SK-N-SH treated with all-trans-retinoic acid at 6 μM for 48 hours (cell line): ENCODE data around the gene TPO.

Source experiments
- ATAC-seq: fragments of 200-7000 bp; cut with Tn5 transposase; 3 replicates; pipeline ENCODE4 v1.9.1; 2020; ENCODE audit warnings: mild to moderate bottlenecking, moderate library complexity
- ARNTL ChIP-seq: fragments of 450-650 bp; formaldehyde crosslinking; IDR thresholded peaks from 2 replicates; pipeline ENCODE4 v1.5.0; 2020; ENCODE audit warnings: low read depth, mild to moderate bottlenecking, moderate library complexity, borderline replicate concordance
- BACH2 ChIP-seq: fragments of 250-450 bp; sonication (Bioruptor Pico); IDR thresholded peaks from 2 replicates; pipeline ENCODE4 v1.9.0; 2021; ENCODE audit warnings: mild to moderate bottlenecking, borderline replicate concordance
- CSDC2 ChIP-seq: fragments of 250-450 bp; sonication (Bioruptor Pico); IDR thresholded peaks from 2 replicates; pipeline ENCODE4 v1.5.0; 2020; ENCODE audit warnings: mild to moderate bottlenecking, moderate library complexity
- CSRNP3 ChIP-seq: fragments of 250-450 bp; sonication (Bioruptor Pico); IDR thresholded peaks from 2 replicates; pipeline ENCODE4 v1.5.1; 2021; ENCODE audit warnings: mild to moderate bottlenecking, moderate library complexity
- ESRRG ChIP-seq: fragments of 250-450 bp; sonication (Bioruptor Pico); IDR thresholded peaks from 2 replicates; pipeline ENCODE4 v1.6.1; 2021; ENCODE audit warnings: mild to moderate bottlenecking
- GLIS3 ChIP-seq: fragments of 250-450 bp; sonication (Bioruptor Pico); IDR thresholded peaks from 2 replicates; pipeline ENCODE4 v1.5.0; 2020; ENCODE audit warnings: mild to moderate bottlenecking, moderate library complexity
- ISL1 ChIP-seq: fragments of 250-450 bp; sonication (Bioruptor Pico); IDR thresholded peaks from 2 replicates; pipeline ENCODE4 v2.1.2; 2022; ENCODE audit warnings: mild to moderate bottlenecking, moderate library complexity
- OSR1 ChIP-seq: fragments of 250-450 bp; sonication (Bioruptor Pico); IDR thresholded peaks from 2 replicates; pipeline ENCODE4 v1.8.0; 2022; ENCODE audit warnings: moderate library complexity, mild to moderate bottlenecking, inconsistent platforms
- PPARA ChIP-seq: fragments of 250-450 bp; sonication (Bioruptor Pico); IDR thresholded peaks from 2 replicates; pipeline ENCODE4 v1.5.0; 2020; ENCODE audit warnings: mild to moderate bottlenecking, borderline replicate concordance
- RARB ChIP-seq: fragments of 250-450 bp; sonication (Bioruptor Pico); IDR thresholded peaks from 2 replicates; pipeline ENCODE4 v1.8.0; 2021; ENCODE audit warnings: mild to moderate bottlenecking, moderate library complexity
- SNAI2 ChIP-seq: fragments of 250-450 bp; sonication (Bioruptor Pico); IDR thresholded peaks from 2 replicates; pipeline ENCODE4 v1.5.0; 2020; ENCODE audit warnings: mild to moderate bottlenecking, moderate library complexity
- TCF4 ChIP-seq: fragments of 250-450 bp; sonication (Bioruptor Pico); IDR thresholded peaks from 2 replicates; pipeline ENCODE4 v1.8.0; 2021; ENCODE audit warnings: mild to moderate bottlenecking, moderate library complexity, borderline replicate concordance
- TOX ChIP-seq: fragments of 250-450 bp; sonication (Bioruptor Pico); IDR thresholded peaks from 2 replicates; pipeline ENCODE4 v1.8.0; 2021; ENCODE audit warnings: mild to moderate bottlenecking, moderate library complexity, borderline replicate concordance
- TSHZ2 ChIP-seq: fragments of 250-450 bp; sonication (Bioruptor Pico); IDR thresholded peaks from 2 replicates; pipeline ENCODE4 v1.5.0; 2020; ENCODE audit warnings: mild to moderate bottlenecking, moderate library complexity
- ZC3H10 ChIP-seq: fragments of 250-450 bp; sonication (Bioruptor Pico); IDR thresholded peaks from 2 replicates; pipeline ENCODE4 v1.5.1; 2021; ENCODE audit warnings: mild to moderate bottlenecking, moderate library complexity
- ZFP3 ChIP-seq: fragments of 250-450 bp; sonication (Bioruptor Pico); IDR thresholded peaks from 2 replicates; pipeline ENCODE4 v1.5.0; 2020; ENCODE audit warnings: mild to moderate bottlenecking, moderate library complexity
- ZFP30 ChIP-seq: fragments of 450-650 bp; formaldehyde crosslinking; IDR thresholded peaks from 2 replicates; pipeline ENCODE4 v1.5.0; 2022; ENCODE audit warnings: mild to moderate bottlenecking, moderate library complexity
- ZNF565 ChIP-seq: fragments of 450-650 bp; formaldehyde crosslinking; conservative IDR thresholded peaks from 2 replicates; pipeline ENCODE4 v1.5.0; 2020; ENCODE audit warnings: low read depth, mild to moderate bottlenecking, moderate library complexity
- ZNF70 ChIP-seq: fragments of 450-650 bp; formaldehyde crosslinking; IDR thresholded peaks from 2 replicates; pipeline ENCODE4 v1.5.0; 2020; ENCODE audit warnings: mild to moderate bottlenecking, moderate library complexity
- ZNF8 ChIP-seq: fragments of 450-650 bp; formaldehyde crosslinking; IDR thresholded peaks from 2 replicates; pipeline ENCODE4 v1.5.0; 2020; ENCODE audit warnings: mild to moderate bottlenecking, moderate library complexity
- TF ChIP-seq, protein P1 (sequence below): fragments of 250-450 bp; sonication (Bioruptor Pico); IDR thresholded peaks from 2 replicates; pipeline ENCODE4 v1.8.0; 2020; ENCODE audit warnings: mild to moderate bottlenecking, moderate library complexity, borderline replicate concordance
- TF ChIP-seq, protein P2 (sequence below): fragments of 250-450 bp; sonication (Bioruptor Pico); IDR thresholded peaks from 2 replicates; pipeline ENCODE4 v1.8.0; 2021; ENCODE audit warnings: low read depth, mild to moderate bottlenecking, moderate library complexity, borderline replicate concordance

Gene TPO

GRCh38 chr2:1478311-1479305, 65.3 kb downstream of the TPO start:
- no peak for TF ChIP-seq ZFP30 (CRISPR knock-in tag)
- no peak for TF ChIP-seq GLIS3 (CRISPR knock-in tag)
- no peak for TF ChIP-seq TOX (CRISPR knock-in tag)
- TF ChIP-seq CSRNP3 (CRISPR knock-in tag), result no peak
- TF ChIP-seq PPARA (CRISPR knock-in tag), result no peak
- no peak for TF ChIP-seq ZNF565 (CRISPR knock-in tag)
- TF ChIP-seq, protein P1, sequence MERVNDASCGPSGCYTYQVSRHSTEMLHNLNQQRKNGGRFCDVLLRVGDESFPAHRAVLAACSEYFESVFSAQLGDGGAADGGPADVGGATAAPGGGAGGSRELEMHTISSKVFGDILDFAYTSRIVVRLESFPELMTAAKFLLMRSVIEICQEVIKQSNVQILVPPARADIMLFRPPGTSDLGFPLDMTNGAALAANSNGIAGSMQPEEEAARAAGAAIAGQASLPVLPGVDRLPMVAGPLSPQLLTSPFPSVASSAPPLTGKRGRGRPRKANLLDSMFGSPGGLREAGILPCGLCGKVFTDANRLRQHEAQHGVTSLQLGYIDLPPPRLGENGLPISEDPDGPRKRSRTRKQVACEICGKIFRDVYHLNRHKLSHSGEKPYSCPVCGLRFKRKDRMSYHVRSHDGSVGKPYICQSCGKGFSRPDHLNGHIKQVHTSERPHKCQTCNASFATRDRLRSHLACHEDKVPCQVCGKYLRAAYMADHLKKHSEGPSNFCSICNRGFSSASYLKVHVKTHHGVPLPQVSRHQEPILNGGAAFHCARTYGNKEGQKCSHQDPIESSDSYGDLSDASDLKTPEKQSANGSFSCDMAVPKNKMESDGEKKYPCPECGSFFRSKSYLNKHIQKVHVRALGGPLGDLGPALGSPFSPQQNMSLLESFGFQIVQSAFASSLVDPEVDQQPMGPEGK (CRISPR knock-in tag), result no peak
- TF ChIP-seq ZNF70 (CRISPR knock-in tag), result no peak
- TF ChIP-seq CSDC2, result no peak
- TF ChIP-seq, protein P2, sequence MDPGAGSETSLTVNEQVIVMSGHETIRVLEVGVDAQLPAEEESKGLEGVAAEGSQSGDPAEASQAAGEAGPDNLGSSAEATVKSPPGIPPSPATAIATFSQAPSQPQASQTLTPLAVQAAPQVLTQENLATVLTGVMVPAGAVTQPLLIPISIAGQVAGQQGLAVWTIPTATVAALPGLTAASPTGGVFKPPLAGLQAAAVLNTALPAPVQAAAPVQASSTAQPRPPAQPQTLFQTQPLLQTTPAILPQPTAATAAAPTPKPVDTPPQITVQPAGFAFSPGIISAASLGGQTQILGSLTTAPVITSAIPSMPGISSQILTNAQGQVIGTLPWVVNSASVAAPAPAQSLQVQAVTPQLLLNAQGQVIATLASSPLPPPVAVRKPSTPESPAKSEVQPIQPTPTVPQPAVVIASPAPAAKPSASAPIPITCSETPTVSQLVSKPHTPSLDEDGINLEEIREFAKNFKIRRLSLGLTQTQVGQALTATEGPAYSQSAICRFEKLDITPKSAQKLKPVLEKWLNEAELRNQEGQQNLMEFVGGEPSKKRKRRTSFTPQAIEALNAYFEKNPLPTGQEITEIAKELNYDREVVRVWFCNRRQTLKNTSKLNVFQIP (CRISPR knock-in tag), result no peak
- TF ChIP-seq OSR1, result no peak
- TF ChIP-seq TSHZ2, result no peak
- TF ChIP-seq ARNTL (CRISPR knock-in tag), result no peak
- TF ChIP-seq SNAI2 (CRISPR knock-in tag), result no peak
- no peak for TF ChIP-seq ISL1 (CRISPR knock-in tag)
- no peak for TF ChIP-seq ZC3H10
- ATAC-seq, result no peak

DNA sequence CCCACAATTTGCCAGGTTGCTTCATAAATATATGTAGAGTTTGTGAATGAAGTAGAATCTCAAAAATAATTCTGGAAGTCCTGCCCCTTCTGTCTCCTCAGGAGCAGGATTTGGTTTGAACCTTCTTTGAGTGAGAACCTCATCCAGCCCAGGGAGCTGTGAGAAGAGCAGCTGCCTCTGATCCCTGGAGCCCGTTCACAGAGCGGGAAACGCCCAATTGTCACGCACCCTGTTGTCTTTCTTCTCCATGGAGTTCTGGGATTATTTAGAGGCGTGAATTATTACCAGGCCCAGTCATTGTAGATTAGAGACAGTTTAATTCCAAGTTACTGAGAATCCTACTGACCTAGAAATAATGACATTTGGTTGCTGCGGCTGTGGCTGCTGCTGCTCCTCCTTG, 66.1 kb downstream of the TPO start:
- ATAC-seq, result no peak

More for the DNA sequence above, 66.1 kb downstream of the TPO start:
- no peak for TF ChIP-seq SNAI2 (CRISPR knock-in tag)
- no peak for TF ChIP-seq ZNF565 (CRISPR knock-in tag)
- TF ChIP-seq ZFP30 (CRISPR knock-in tag), result no peak
- no peak for TF ChIP-seq GLIS3 (CRISPR knock-in tag)
- no peak for TF ChIP-seq CSRNP3 (CRISPR knock-in tag)
- no peak for TF ChIP-seq CSDC2
- TF ChIP-seq ZNF8 (CRISPR knock-in tag), result no peak
- no peak for TF ChIP-seq RARB (CRISPR knock-in tag)
- TF ChIP-seq ESRRG (CRISPR knock-in tag), result no peak
- TF ChIP-seq OSR1, result no peak
- TF ChIP-seq ISL1 (CRISPR knock-in tag), result no peak
- TF ChIP-seq ZFP3 (CRISPR knock-in tag), result no peak
- TF ChIP-seq TCF4 (CRISPR knock-in tag), result no peak
- TF ChIP-seq ZC3H10, result no peak
- TF ChIP-seq ARNTL (CRISPR knock-in tag), result no peak
- TF ChIP-seq, protein P2 (CRISPR knock-in tag), result no peak
- TF ChIP-seq ZNF70 (CRISPR knock-in tag), result no peak
- TF ChIP-seq TOX (CRISPR knock-in tag), result no peak
- TF ChIP-seq TSHZ2, result no peak
- TF ChIP-seq BACH2 (CRISPR knock-in tag), result no peak
